Pancreas (tissue), 10 donors: Measurements from ENCODE around the gene SNX1. TPM values are rescaled to one million over a fixed set of nuclear protein-coding genes. Genes with fewer than 3 reads are reported as not detected.
A peak's percentile ranks its signal among the peaks of the same experiment; 100 is the strongest.

ENCODE experiments used
- ATAC-seq, 4 donors: fragments of 200-7000 bp; cut with Tn5 transposase; one replicate each; pipeline versions ENCODE4 v1.8.0 to v1.9.1; 2020; ENCODE audit warnings: mild to moderate bottlenecking in 4 of 4, moderate library complexity in 4 of 4
- DNase-seq, 6 donors: peaks; one replicate each; pipeline ENCODE4 v3.0.0-alpha.2; 2020
- FAIRE-seq: peaks from 2 replicates; lab custom pipeline; 2012; peaks lifted over from hg19 to GRCh38; lab: Jason Lieb, UNC
- H3K27ac ChIP-seq, 4 donors: fragments of 200-600 bp; sonication (generic); 1 replicate in 3 of 4; 2 replicates in 1 of 4; pipeline versions ENCODE4 v1.5.0 to v1.8.0; 2020
- H3K27me3 ChIP-seq, 4 donors: fragments of 200-600 bp; one replicate each; pipeline ENCODE4 v1.8.0; 2021
- H3K36me3 ChIP-seq, 3 donors: fragments of 200-600 bp; sonication (generic) in 1 of 3; one replicate each; pipeline versions ENCODE4 v1.5.0 to v1.8.0; 2020 to 2021
- H3K4me1 ChIP-seq, 3 donors: fragments of 200-600 bp; one replicate each; pipeline ENCODE4 v1.8.0; 2021
- H3K4me3 ChIP-seq, 4 donors: fragments of 200-600 bp; sonication (generic) in 2 of 4; one replicate each; pipeline versions ENCODE4 v1.5.0 to v1.8.0; 2020 to 2021
- H3K9me3 ChIP-seq, 4 donors: fragments of 200-600 bp; one replicate each; pipeline ENCODE4 v1.8.0; 2021
- CTCF ChIP-seq, 4 donors: fragments of 200-600 bp; sonication (generic) in 3 of 4; IDR thresholded peaks; one replicate each; pipeline versions ENCODE4 v1.5.0 to v1.8.0; 2021; ENCODE audit warnings: antibody characterized with exemption in 4 of 4
- WGBS, 2 donors: extraction: QIAGEN DNeasy Blood & Tissue Kit; methylation state at CpG; one replicate each; pipeline ENCODE4 v1.1.7; 2013; 5-methylcytosine and 5-hydroxymethylcytosine counted together
- intact Hi-C, 3 donors: fragments of 100-400 bp; cut with DNase I; formaldehyde crosslinking; loops; one replicate each; pipeline versions ENCODE4 v1.11.1 to v1.14.2; 2022
- polyA plus RNA-seq, 2 donors: library from polyadenylated mRNA; stranded (reverse); fragments of 200-250 nt; gene quantifications; one replicate each; pipeline ENCODE4 v1.2.3, GENCODE V29; 2013
- total RNA-seq, 6 donors: library from RNA; stranded (reverse); fragmentation: NEBNext Ultra II Directional in 4 of 6; extraction: Animal tissue kit (Norgen Biotek cat#: 25700) in 4 of 6; gene quantifications; one replicate each; pipeline versions ENCODE4 v1.2.1 to v1.2.4, GENCODE V29; 2021 to 2023
- donor health status: healthy with polysubstance abuse.
- donor health status: DM: no; HTN: no; CAD: no; lungs with moderate emphysema.
- donor health status: DM: no; HTN: no; CAD: no.
- donor health status: control.
- donor health status: control.
- donor health status: Bipolar disorder and iron deficiency.
- donor health status: DM: yes; HTN: yes; CAD: no.
- donor health status: DM: no; HTN: no; CAD: no.
- donor health status: DM: no; HTN: no; CAD: no.
- donor health status: DM: yes; HTN: yes; CAD: no.

The SNX1 gene
- total and polyA plus RNA-seq, 8 donors, result 32.9 to 82.4 (median 44.9) TPM

GRCh38 chr15:64133623-64134344 is 38.0 kb downstream of the SNX1 start:
- intact Hi-C loops, result no loop called here
- no peak overlapping the region for H3K4me3 ChIP-seq
- FAIRE-seq, result no peak
- H3K4me1 ChIP-seq, result no peaks in the 10 kb centered on the region
- no peak for DNase-seq
- no peak overlapping the region for H3K27ac ChIP-seq
- no peaks in the 10 kb centered on the region for H3K27me3 ChIP-seq
- peaks cover 0 to 87% (median 65%) of the 10 kb centered on the region in 3 donors for H3K36me3 ChIP-seq
- 94% methylated on average over 10 of the region's 10 CpGs for WGBS, 2 donors
- no peaks in the 10 kb centered on the region for H3K9me3 ChIP-seq
- no peak for ATAC-seq
- no peak for TF ChIP-seq CTCF (IDR thresholded peaks at IDR 0.05)

- H3K36me3 ChIP-seq, result peaks cover 0 to 84% (median 61%) of the 10 kb centered on the region in 3 donors
- no peaks in the 10 kb centered on the region for H3K4me1 ChIP-seq
- no peaks in the 10 kb centered on the region for H3K9me3 ChIP-seq
- WGBS, 2 donors, result 78% methylated on average over 9 of the region's 9 CpGs
- DNase-seq, result peak in 5 of 6 donors; percentile 42 to 67 (median 60)
- H3K27ac ChIP-seq, result no peak overlapping the region
- no peak for FAIRE-seq
- H3K27me3 ChIP-seq, result no peaks in the 10 kb centered on the region
- ATAC-seq, result peak in 3 of 4 donors; percentile 42 to 64 (median 59)
- intact Hi-C loops, result no loop called here
- H3K4me3 ChIP-seq, result no peak overlapping the region
- no peak for TF ChIP-seq CTCF (IDR thresholded peaks at IDR 0.05)
Measured at GRCh38 chr15:64134345-64134829, 38.6 kb downstream of the SNX1 start.

GRCh38 chr15:64136347-64136746 is 40.6 kb downstream of the SNX1 start:
- Histone ChIP-seq H3K4me3 (no peak overlapping the region), H3K36me3 (peaks cover 0 to 65% (median 42%) of the 10 kb centered on the region in 3 donors), H3K9me3 (no peaks in the 10 kb centered on the region), H3K4me1 (no peaks in the 10 kb centered on the region), H3K27me3 (no peaks in the 10 kb centered on the region), H3K27ac (no peak overlapping the region)
- DNase-seq (no peak), FAIRE-seq (no peak), ATAC-seq (no peak)
- 88 to 90% methylated on average over 7 of the region's 7 CpGs for WGBS, 2 donors
- TF ChIP-seq CTCF (IDR thresholded peaks at IDR 0.05), result no peak
- intact Hi-C loops, result no loop called here

- H3K27ac ChIP-seq, result no peak overlapping the region
- FAIRE-seq (no peak), DNase-seq (no peak), ATAC-seq (peak in 3 of 4 donors; percentile 10 to 80 (median 56))
- H3K4me3 ChIP-seq, result no peak overlapping the region
- H3K27me3 ChIP-seq, result no peaks in the 10 kb centered on the region
- H3K9me3 ChIP-seq, result no peaks in the 10 kb centered on the region
- no peak for TF ChIP-seq CTCF (IDR thresholded peaks at IDR 0.05)
- no peaks in the 10 kb centered on the region for H3K4me1 ChIP-seq
- intact Hi-C loops, result no loop called here
- H3K36me3 ChIP-seq, result peaks cover 0 to 56% (median 33%) of the 10 kb centered on the region in 3 donors
- WGBS, 2 donors, result 58 to 66% methylated on average over 8 of the region's 8 CpGs
Measured at GRCh38 chr15:64137226-64137833, 41.5 kb downstream of the SNX1 start.
